ENCODE measurements around the gene ADGRG2.

Gene ADGRG2

DNA sequence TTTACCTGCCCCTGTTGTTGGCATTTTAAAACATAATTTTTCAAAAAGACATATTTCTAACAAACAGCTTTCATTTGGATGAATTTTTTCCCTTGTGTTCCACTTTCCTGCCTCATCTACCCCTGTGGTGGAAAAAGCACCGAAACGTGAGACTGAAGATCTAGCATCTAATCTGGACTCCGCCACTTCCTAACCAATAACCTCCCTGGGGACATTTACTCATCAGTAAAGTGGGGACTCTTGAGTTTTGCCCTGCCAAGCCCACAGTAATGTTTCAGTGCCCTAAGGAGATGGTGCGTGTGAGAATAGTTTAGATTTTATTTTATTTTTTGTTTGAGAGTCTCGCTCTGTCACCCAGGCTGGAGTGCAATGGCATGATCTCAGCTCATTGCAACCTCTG, 56.7 kb downstream of the ADGRG2 start:
- Histone ChIP-seq H3K27ac (no peak overlapping the region), H3K36me3 (no peaks in the 10 kb centered on the region), H3K4me1 (ENCODE audit: control insufficient read depth in 1 of 2, insufficient read depth in 1 of 2, low read depth in 1 of 2, low read length in 1 of 2) (no peaks in the 10 kb centered on the region), H3K9me3 (no peaks in the 10 kb centered on the region), H3K27me3 (no peaks in the 10 kb centered on the region), H3K4me3 (ENCODE audit: low read depth in 1 of 2, low read length in 1 of 2) (no peak overlapping the region)
- no peak for TF ChIP-seq CTCF (IDR thresholded peaks at IDR 0.05)

DNA sequence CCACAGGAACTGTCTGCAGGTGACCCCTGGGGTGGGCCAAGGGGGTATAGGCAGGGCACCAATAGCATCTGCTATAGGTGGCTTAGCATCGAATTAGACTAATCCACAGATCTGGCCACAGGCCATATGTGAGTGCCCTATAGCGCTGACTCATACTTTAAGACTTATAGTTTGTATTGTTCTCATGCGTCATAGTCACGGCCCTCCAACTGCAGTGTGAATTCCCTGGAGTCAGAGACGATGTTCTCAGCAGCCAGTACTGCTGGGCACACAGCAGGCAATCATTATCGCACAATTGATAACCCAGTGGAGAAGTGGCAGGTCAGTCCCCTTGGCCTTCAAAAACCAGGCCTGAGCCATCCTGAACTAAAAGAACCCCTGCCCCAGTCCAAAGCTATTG, 58.1 kb downstream of the ADGRG2 start:
- H3K4me3 ChIP-seq (ENCODE audit: low read depth in 1 of 2, low read length in 1 of 2): no peak overlapping the region
- no peaks in the 10 kb centered on the region for H3K9me3 ChIP-seq
- H3K27ac ChIP-seq: no peak overlapping the region
- no peaks in the 10 kb centered on the region for H3K36me3 ChIP-seq
- TF ChIP-seq CTCF (IDR thresholded peaks at IDR 0.05): no peak
- H3K4me1 ChIP-seq (ENCODE audit: control insufficient read depth in 1 of 2, insufficient read depth in 1 of 2, low read depth in 1 of 2, low read length in 1 of 2): no peaks in the 10 kb centered on the region
- no peaks in the 10 kb centered on the region for H3K27me3 ChIP-seq

DNA sequence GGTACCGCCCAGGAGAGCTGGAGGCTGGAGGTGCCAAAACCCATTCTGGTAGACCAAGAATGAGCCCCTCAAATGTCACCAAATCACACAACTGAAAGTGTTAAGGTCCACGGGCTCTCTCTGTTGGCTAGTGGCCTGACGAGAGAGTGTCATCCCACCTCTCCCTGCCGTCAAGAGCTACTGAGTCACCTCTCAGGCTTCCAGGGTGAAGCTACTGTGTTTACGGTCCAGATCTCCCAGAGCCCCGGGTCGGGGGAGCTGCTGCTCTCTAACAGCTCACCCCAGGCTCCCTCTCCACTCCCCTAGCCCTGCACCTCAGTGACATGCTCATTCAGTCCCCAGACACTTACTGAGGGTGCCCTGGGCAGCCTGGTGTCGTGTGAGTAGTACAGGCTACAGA, 59.2 kb downstream of the ADGRG2 start:
- Histone ChIP-seq H3K36me3 (no peaks in the 10 kb centered on the region), H3K27ac (no peak overlapping the region), H3K9me3 (no peaks in the 10 kb centered on the region), H3K27me3 (no peaks in the 10 kb centered on the region), H3K4me3 (ENCODE audit: low read depth in 1 of 2, low read length in 1 of 2) (no peak overlapping the region), H3K4me1 (ENCODE audit: control insufficient read depth in 1 of 2, insufficient read depth in 1 of 2, low read depth in 1 of 2, low read length in 1 of 2) (no peaks in the 10 kb centered on the region)
- no peak for TF ChIP-seq CTCF (IDR thresholded peaks at IDR 0.05)

DNA sequence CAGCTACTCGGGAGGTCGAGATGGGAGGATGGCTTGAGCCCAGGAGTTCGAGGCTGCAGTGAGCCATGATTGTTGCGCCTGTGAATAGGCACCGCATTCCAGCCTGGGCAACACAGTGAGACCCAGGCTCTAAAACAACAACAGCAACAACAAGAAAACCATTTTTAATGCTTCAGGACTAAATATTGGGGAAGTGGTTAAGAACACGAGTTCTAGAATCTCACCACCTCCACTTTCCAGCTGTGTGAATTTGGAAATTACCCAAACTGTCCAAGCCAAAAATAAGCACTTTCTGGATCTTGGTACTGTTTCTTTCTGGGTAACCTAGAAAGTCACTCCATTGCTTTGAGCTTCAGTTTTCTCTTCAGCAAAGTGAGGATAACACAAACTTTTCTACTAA, 63.2 kb downstream of the ADGRG2 start:
- no peaks in the 10 kb centered on the region for H3K36me3 ChIP-seq
- no peaks in the 10 kb centered on the region for H3K9me3 ChIP-seq
- no peak overlapping the region for H3K27ac ChIP-seq
- no peak overlapping the region for H3K4me3 ChIP-seq (ENCODE audit: low read depth in 1 of 2, low read length in 1 of 2)
- no peaks in the 10 kb centered on the region for H3K4me1 ChIP-seq (ENCODE audit: control insufficient read depth in 1 of 2, insufficient read depth in 1 of 2, low read depth in 1 of 2, low read length in 1 of 2)
- no peak for TF ChIP-seq CTCF (IDR thresholded peaks at IDR 0.05)
- no peaks in the 10 kb centered on the region for H3K27me3 ChIP-seq

DNA sequence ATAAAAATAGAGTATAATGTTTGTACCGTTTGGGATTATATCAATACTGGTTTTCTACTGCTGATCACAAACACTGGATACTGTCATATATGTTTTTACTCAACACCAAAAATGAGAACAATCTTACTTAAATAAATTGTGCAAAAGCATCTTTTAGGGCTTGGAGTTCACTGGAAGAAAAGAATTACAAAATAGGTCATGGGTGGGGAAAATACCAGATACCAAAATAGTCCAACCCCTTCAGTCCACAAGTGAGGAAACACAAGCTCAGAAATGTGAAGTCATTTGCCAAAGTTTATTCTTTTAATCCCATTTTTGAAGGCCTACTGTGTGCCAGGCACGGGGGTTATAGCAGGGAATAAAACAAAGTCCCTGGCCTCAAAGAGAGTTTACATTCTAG, 64.4 kb downstream of the ADGRG2 start:
- no peak overlapping the region for H3K27ac ChIP-seq
- no peak overlapping the region for H3K4me3 ChIP-seq (ENCODE audit: low read depth in 1 of 2, low read length in 1 of 2)
- no peaks in the 10 kb centered on the region for H3K4me1 ChIP-seq (ENCODE audit: control insufficient read depth in 1 of 2, insufficient read depth in 1 of 2, low read depth in 1 of 2, low read length in 1 of 2)
- no peaks in the 10 kb centered on the region for H3K9me3 ChIP-seq
- H3K36me3 ChIP-seq: no peaks in the 10 kb centered on the region
- H3K27me3 ChIP-seq: no peaks in the 10 kb centered on the region
- TF ChIP-seq CTCF (IDR thresholded peaks at IDR 0.05): no peak

DNA sequence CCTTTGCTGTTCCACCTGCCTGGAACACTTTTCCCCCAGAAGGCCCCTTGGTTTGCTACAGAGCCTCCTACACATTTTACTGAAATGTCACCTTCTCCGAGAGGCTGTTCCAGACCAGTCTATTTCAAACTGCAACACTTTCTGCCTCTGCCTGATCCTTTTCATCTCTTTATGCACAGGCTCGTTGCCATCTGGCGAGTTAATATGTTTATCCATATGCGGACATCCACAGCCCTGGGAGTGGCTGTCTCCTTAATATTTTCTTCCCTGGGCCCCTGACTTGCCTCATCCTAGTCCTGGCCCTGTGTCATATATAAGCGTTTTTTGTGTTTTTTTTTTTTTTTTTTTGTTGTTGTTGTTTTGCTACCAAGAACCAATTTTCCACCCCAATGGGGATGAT, 73.2 kb downstream of the ADGRG2 start:
- no peaks in the 10 kb centered on the region for H3K27me3 ChIP-seq
- H3K9me3 ChIP-seq: no peaks in the 10 kb centered on the region
- peaks cover 4% of the 10 kb centered on the region in 2 experiments for H3K4me1 ChIP-seq (ENCODE audit: control insufficient read depth in 1 of 2, insufficient read depth in 1 of 2, low read depth in 1 of 2, low read length in 1 of 2)
- no peak overlapping the region for H3K27ac ChIP-seq
- no peak for TF ChIP-seq CTCF (IDR thresholded peaks at IDR 0.05)
- H3K36me3 ChIP-seq: no peaks in the 10 kb centered on the region
- H3K4me3 ChIP-seq (ENCODE audit: low read depth in 1 of 2, low read length in 1 of 2): no peak overlapping the region
